ENCODE data around the gene NSUN6.
"Not testable (repeated sequence)": the region's sequence is repeated elsewhere in the genome, so short reads cannot be mapped to it uniquely, and the experiment has no call there.

DNA sequence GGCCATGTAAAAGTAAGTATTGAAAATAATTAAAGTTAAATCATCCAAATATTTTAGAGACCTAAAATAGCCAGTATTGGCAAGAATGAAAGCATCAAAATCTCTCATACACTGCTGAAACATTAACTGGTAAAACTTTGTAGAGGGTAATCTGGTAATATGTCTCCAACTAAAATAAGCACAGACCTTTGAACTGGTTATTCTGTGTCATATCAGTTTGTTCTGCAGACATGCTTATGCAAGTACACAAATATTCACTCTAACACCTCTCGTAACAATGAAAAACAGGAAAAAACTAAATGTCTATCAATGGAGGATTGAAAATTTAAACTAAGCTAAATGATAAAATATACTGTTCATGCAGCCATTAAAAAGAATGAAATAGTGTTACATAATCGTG is 11.7 kb downstream of the NSUN6 start:
- TF ChIP-seq, protein P1, sequence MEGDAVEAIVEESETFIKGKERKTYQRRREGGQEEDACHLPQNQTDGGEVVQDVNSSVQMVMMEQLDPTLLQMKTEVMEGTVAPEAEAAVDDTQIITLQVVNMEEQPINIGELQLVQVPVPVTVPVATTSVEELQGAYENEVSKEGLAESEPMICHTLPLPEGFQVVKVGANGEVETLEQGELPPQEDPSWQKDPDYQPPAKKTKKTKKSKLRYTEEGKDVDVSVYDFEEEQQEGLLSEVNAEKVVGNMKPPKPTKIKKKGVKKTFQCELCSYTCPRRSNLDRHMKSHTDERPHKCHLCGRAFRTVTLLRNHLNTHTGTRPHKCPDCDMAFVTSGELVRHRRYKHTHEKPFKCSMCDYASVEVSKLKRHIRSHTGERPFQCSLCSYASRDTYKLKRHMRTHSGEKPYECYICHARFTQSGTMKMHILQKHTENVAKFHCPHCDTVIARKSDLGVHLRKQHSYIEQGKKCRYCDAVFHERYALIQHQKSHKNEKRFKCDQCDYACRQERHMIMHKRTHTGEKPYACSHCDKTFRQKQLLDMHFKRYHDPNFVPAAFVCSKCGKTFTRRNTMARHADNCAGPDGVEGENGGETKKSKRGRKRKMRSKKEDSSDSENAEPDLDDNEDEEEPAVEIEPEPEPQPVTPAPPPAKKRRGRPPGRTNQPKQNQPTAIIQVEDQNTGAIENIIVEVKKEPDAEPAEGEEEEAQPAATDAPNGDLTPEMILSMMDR (IDR thresholded peaks at IDR 0.05; ENCODE audit: borderline replicate concordance, extremely low read depth, low read length, poor library complexity, severe bottlenecking), result not testable (repeated sequence)
- TF ChIP-seq EZH2 (IDR thresholded peaks at IDR 0.05; ENCODE audit: borderline replicate concordance, low read depth, low read length, severe bottlenecking), result not testable (repeated sequence)

Data from DND-41 (cell line).